RWPE2 (cell line): ENCODE results near the gene WDR35.

Experiments
- ATAC-seq: fragments of 200-7000 bp; cut with Tn5 transposase; 3 replicates; pipeline ENCODE4 v1.9.1; 2021; ENCODE audit warnings: low read depth
- DNase-seq: peaks from one replicate; pipeline ENCODE4 v3.0.0-alpha.2; 2020; ENCODE audit warnings: low spot score
- H3K27ac ChIP-seq: fragments of 450-650 bp; 2 replicates; pipeline ENCODE4 v1.5.1; 2017; ENCODE audit warnings: mild to moderate bottlenecking; ENCODE audit not compliant: poor library complexity, severe bottlenecking
- H3K27me3 ChIP-seq: fragments of 250-450 bp; sonication (Bioruptor Pico); 2 replicates; pipeline ENCODE4 v1.5.1; 2021; ENCODE audit warnings: mild to moderate bottlenecking, moderate library complexity; ENCODE audit not compliant: insufficient read depth, poor library complexity, severe bottlenecking
- H3K36me3 ChIP-seq: fragments of 250-450 bp; sonication (Bioruptor Pico); 2 replicates; pipeline ENCODE4 v1.5.1; 2020; ENCODE audit warnings: low read depth, mild to moderate bottlenecking, moderate library complexity
- H3K4me1 ChIP-seq: fragments of 250-450 bp; sonication (Bioruptor Pico); 2 replicates; pipeline ENCODE4 v1.5.1; 2021; ENCODE audit warnings: mild to moderate bottlenecking, moderate library complexity; ENCODE audit not compliant: insufficient read depth, poor library complexity, severe bottlenecking
- H3K4me3 ChIP-seq: fragments of 250-450 bp; sonication (Bioruptor Pico); 2 replicates; pipeline ENCODE4 v1.5.1; 2021; ENCODE audit warnings: mild to moderate bottlenecking, moderate library complexity; ENCODE audit not compliant: severe bottlenecking
- H3K9me3 ChIP-seq: fragments of 250-450 bp; sonication (Bioruptor Pico); 2 replicates; pipeline ENCODE4 v1.5.1; 2021; ENCODE audit warnings: mild to moderate bottlenecking, moderate library complexity; ENCODE audit not compliant: severe bottlenecking
- TF ChIP-seq, protein P1 (sequence below): fragments of 450-650 bp; IDR thresholded peaks from one replicate; pipeline ENCODE4 v1.5.1; 2017; ENCODE audit warnings: mild to moderate bottlenecking, moderate library complexity; ENCODE audit not compliant: poor library complexity, severe bottlenecking

WDR35 gene

GRCh38 chr2:19873014-19873413 lies 116.9 kb downstream of the WDR35 start:
- TF ChIP-seq, protein P1, sequence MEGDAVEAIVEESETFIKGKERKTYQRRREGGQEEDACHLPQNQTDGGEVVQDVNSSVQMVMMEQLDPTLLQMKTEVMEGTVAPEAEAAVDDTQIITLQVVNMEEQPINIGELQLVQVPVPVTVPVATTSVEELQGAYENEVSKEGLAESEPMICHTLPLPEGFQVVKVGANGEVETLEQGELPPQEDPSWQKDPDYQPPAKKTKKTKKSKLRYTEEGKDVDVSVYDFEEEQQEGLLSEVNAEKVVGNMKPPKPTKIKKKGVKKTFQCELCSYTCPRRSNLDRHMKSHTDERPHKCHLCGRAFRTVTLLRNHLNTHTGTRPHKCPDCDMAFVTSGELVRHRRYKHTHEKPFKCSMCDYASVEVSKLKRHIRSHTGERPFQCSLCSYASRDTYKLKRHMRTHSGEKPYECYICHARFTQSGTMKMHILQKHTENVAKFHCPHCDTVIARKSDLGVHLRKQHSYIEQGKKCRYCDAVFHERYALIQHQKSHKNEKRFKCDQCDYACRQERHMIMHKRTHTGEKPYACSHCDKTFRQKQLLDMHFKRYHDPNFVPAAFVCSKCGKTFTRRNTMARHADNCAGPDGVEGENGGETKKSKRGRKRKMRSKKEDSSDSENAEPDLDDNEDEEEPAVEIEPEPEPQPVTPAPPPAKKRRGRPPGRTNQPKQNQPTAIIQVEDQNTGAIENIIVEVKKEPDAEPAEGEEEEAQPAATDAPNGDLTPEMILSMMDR: no peak
- Histone ChIP-seq H3K4me1 (no peaks in the 10 kb centered on the region), H3K27me3 (no peaks in the 10 kb centered on the region), H3K9me3 (no peaks in the 10 kb centered on the region), H3K27ac (no peak overlapping the region), H3K4me3 (no peak overlapping the region), H3K36me3 (no peaks in the 10 kb centered on the region)
- DNase-seq (no peak), ATAC-seq (no peak)

DNA sequence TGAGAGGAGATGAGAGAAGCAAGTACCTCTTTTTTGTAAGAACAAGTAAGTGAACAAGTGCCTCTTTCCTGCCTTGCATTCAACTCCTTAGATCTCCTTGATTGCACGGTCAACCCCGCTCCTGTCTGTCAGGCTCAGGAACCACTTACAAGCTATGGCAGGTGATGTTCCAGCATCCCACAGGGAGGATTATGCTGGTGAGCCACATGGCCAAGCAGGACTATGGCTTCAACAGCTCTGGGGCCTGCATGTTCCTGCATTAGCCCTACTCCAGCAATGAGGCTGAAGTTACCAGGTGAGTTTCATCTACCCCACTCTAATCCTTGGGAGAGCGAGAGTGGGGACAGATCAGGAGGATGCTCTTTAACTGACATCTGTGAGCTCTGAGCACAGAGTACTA lies 117.6 kb downstream of the WDR35 start:
- ATAC-seq (no peak), DNase-seq (no peak)
- Histone ChIP-seq H3K27ac (no peak overlapping the region), H3K9me3 (no peaks in the 10 kb centered on the region), H3K4me3 (no peak overlapping the region), H3K4me1 (no peaks in the 10 kb centered on the region), H3K27me3 (no peaks in the 10 kb centered on the region), H3K36me3 (no peaks in the 10 kb centered on the region)
- TF ChIP-seq, protein P1: no peak

DNA sequence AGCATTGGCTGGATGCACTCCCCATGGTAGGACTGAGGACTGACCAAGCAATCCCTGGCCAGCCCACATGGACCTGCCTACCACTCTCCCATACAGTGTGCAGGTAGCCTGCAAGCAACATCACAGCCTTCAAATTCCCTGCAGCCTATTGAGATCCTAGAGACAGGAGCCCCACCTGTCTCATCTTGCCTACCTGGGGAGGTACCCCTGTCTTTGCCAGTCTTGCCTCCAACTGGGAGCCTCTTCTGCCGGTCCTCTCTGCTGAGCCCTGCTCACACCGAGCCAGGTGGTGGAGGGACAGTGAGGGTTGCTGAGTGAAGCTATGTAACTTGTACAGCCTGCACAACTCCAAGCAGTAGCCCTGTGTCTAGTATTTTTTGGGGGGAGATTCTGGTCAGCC lies 118.1 kb downstream of the WDR35 start:
- Histone ChIP-seq H3K36me3 (no peaks in the 10 kb centered on the region), H3K27ac (no peak overlapping the region), H3K4me1 (no peaks in the 10 kb centered on the region), H3K27me3 (no peaks in the 10 kb centered on the region), H3K4me3 (no peak overlapping the region), H3K9me3 (no peaks in the 10 kb centered on the region)
- DNase-seq: no peak
- TF ChIP-seq, protein P1: no peak
- no peak for ATAC-seq

DNA sequence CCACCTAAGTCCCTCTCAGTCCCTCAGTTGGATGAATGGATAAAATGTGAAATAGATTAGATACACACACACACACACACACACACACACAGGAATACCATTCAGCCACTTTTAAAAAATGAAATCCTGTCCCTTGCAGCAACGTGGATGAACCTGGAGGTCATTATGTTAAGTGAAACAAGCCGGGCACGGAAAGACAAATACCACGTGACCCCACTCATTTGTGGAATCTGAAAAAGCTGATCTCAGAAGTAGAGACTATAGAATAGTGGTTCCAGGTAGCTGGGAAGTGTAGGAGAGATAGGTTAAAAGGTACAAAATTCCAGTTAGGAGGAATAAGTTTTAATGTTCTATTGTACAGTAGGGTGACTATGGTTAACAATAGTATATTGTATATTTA lies 119.1 kb downstream of the WDR35 start:
- H3K27ac ChIP-seq: no peak overlapping the region
- ATAC-seq (no peak), DNase-seq (no peak)
- H3K27me3 ChIP-seq: no peaks in the 10 kb centered on the region
- H3K9me3 ChIP-seq: no peaks in the 10 kb centered on the region
- no peaks in the 10 kb centered on the region for H3K4me1 ChIP-seq
- H3K4me3 ChIP-seq: no peak overlapping the region
- TF ChIP-seq, protein P1: no peak
- H3K36me3 ChIP-seq: no peaks in the 10 kb centered on the region

DNA sequence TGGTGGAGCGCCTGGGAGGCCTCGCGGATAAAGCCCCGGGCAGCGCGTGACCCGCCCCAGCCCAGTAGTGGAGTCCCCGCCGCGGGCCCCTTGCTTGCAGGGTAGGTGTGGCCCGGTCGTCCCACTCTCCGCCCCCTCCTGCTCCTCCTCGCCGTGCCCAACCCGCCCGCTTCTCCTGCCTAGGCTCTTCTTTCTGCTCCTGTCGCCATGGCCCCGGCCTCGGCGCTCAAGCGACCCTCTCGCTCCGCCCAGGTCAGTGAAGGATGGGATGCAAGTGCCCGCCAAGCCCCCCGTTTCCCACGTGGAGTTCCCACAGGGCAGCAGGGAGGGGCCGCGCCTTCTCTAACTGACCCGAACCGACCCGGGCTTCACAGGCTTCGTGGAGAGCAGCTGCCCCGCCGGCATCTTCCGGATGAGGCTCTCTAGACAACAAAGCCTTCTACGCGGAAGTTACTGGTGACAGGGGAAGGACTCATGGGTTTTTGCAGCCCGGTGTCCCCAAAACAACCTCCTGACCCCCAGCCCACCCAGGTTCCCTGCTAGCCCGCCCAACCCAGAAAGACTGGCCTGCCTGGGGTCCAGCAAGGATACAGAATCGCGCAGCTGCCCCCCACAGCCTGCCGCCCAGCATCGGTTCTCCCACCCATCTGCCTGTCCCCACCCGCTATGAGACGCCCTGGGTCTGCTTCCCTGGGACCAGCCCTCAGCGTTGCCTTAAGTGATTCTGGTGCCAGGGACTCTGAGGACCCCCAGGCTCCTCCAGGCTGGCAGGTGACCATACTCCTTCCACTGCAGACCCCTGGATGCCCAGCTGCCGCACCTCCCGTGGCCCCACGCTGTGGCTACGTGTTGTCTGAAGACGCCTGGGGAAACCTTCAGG lies 121.0 kb downstream of the WDR35 start:
- DNase-seq: no peak
- Histone ChIP-seq H3K27ac (no peak overlapping the region), H3K36me3 (no peaks in the 10 kb centered on the region), H3K4me1 (no peaks in the 10 kb centered on the region), H3K4me3 (no peak overlapping the region), H3K9me3 (no peaks in the 10 kb centered on the region), H3K27me3 (no peaks in the 10 kb centered on the region)
- TF ChIP-seq, protein P1: no peak
- ATAC-seq: no peak
